HepG2 (cell line): Measurements from ENCODE around the gene PGP. TPM values are rescaled to one million over a fixed set of nuclear protein-coding genes. Genes with fewer than 3 reads are reported as not detected.

ENCODE experiments used
- ASH2L ChIP-seq: fragments of 300-600, 200-600 bp; sonication (generic); IDR thresholded peaks from 2 replicates; pipeline ENCODE4 v1.7.0; 2017; ENCODE audit warnings: low read depth, mild to moderate bottlenecking, moderate library complexity, mixed read lengths, low read length; ENCODE audit not compliant: insufficient read length
- HES4 ChIP-seq: sonication (generic); formaldehyde crosslinking; IDR thresholded peaks from 2 replicates; pipeline ENCODE4 v1.9.0; 2021; ENCODE audit warnings: mild to moderate bottlenecking, missing genetic modification reagents, borderline replicate concordance
- IKZF1 ChIP-seq: fragments of 450-650 bp; IDR thresholded peaks from 2 replicates; pipeline ENCODE4 v1.7.1; 2016
- KAT8 ChIP-seq: IDR thresholded peaks from 2 replicates; pipeline ENCODE4 v1.6.1; 2016; ENCODE audit warnings: missing genetic modification reagents, missing compliant biosample characterization
- KDM1A ChIP-seq: IDR thresholded peaks from 2 replicates; pipeline ENCODE4 v1.6.1; 2016; ENCODE audit warnings: missing compliant biosample characterization
- NAIF1 ChIP-seq: sonication (generic); formaldehyde crosslinking; IDR thresholded peaks from 2 replicates; pipeline ENCODE4 v1.5.0; 2020; ENCODE audit warnings: mild to moderate bottlenecking, missing genetic modification reagents, borderline replicate concordance
- NFRKB ChIP-seq: fragments of 450-650 bp; IDR thresholded peaks from 2 replicates; pipeline ENCODE4 v1.6.1; 2017
- NR3C1 ChIP-seq: sonication (generic); formaldehyde crosslinking; IDR thresholded peaks from 2 replicates; pipeline ENCODE4 v1.4.0; 2020; ENCODE audit warnings: missing genetic modification reagents
- RAD51 ChIP-seq: fragments of 450-650 bp; IDR thresholded peaks from 2 replicates; pipeline ENCODE4 v1.6.1; 2016; ENCODE audit warnings: borderline replicate concordance
- RELA ChIP-seq: sonication (generic); formaldehyde crosslinking; IDR thresholded peaks from 2 replicates; pipeline ENCODE4 v1.4.0; 2020; ENCODE audit warnings: missing genetic modification reagents
- STAT5B ChIP-seq: sonication (generic); formaldehyde crosslinking; IDR thresholded peaks from 2 replicates; pipeline ENCODE4 v1.4.0; 2020; ENCODE audit warnings: missing genetic modification reagents
- ZFP41 ChIP-seq: sonication (generic); formaldehyde crosslinking; IDR thresholded peaks from 2 replicates; pipeline ENCODE4 v1.4.0; 2020; ENCODE audit warnings: mild to moderate bottlenecking, missing genetic modification reagents, borderline replicate concordance
- ZMYM4 ChIP-seq: sonication (generic); formaldehyde crosslinking; IDR thresholded peaks from 2 replicates; pipeline ENCODE4 v1.8.1; 2023; ENCODE audit warnings: mild to moderate bottlenecking, missing genetic modification reagents
- ZNF12 ChIP-seq: sonication (generic); formaldehyde crosslinking; IDR thresholded peaks from 2 replicates; pipeline ENCODE4 v1.5.0; 2020; ENCODE audit warnings: missing genetic modification reagents
- ZNF350 ChIP-seq: sonication (generic); formaldehyde crosslinking; IDR thresholded peaks from 2 replicates; pipeline ENCODE4 v1.4.0; 2020; ENCODE audit warnings: mild to moderate bottlenecking, low read depth, missing genetic modification reagents, borderline replicate concordance
- ZNF501 ChIP-seq: sonication (generic); formaldehyde crosslinking; IDR thresholded peaks from 2 replicates; pipeline ENCODE4 v1.5.1; 2020; ENCODE audit warnings: mild to moderate bottlenecking, moderate library complexity, missing genetic modification reagents
- ZNF572 ChIP-seq: sonication (generic); formaldehyde crosslinking; IDR thresholded peaks from 2 replicates; pipeline ENCODE4 v1.5.1; 2020; ENCODE audit warnings: mild to moderate bottlenecking, missing genetic modification reagents
- ZNF747 ChIP-seq: sonication (generic); formaldehyde crosslinking; IDR thresholded peaks from 2 replicates; pipeline ENCODE4 v1.8.1; 2023; ENCODE audit warnings: missing genetic modification reagents, mild to moderate bottlenecking, borderline replicate concordance
- ZNF768 ChIP-seq: sonication (generic); formaldehyde crosslinking; IDR thresholded peaks from 2 replicates; pipeline ENCODE4 v1.4.0; 2020; ENCODE audit warnings: missing genetic modification reagents
- polyA plus RNA-seq, 8 experiments: library from polyadenylated mRNA; depleted of rRNA in 3 of 8; stranded (reverse) in 7 of 8; unstranded in 1 of 8; fragments of >200 nt; fragmentation: Illumina TruSeq in 4 of 8; extraction: Trizol in 4 of 8; gene quantifications; 2 replicates each; pipeline versions ENCODE4 v1.2.1 to v1.2.3, GENCODE V29; 2011 to 2016; ENCODE audit warnings: low read depth in 4 of 8, missing spikeins in 1 of 8, mixed read lengths in 1 of 8; ENCODE audit not compliant: insufficient read depth in 1 of 8
- total RNA-seq, 5 experiments: library from RNA; depleted of rRNA; stranded (reverse); fragments of >200 nt; fragmentation: Illumina TruSeq; extraction: Trizol; gene quantifications; 2 replicates each; pipeline ENCODE4 v1.2.3, GENCODE V29; 2016; ENCODE audit warnings: low read depth in 1 of 5
- TF ChIP-seq, protein P1 (sequence below): IDR thresholded peaks from 2 replicates; pipeline ENCODE4 v1.6.1; 2016; ENCODE audit warnings: missing biosample characterization, missing genetic modification reagents, low read depth
- TF ChIP-seq, protein P2 (sequence below): sonication (generic); formaldehyde crosslinking; IDR thresholded peaks from 2 replicates; pipeline ENCODE4 v1.5.0; 2020; ENCODE audit warnings: missing genetic modification reagents
- TF ChIP-seq, protein P3 (sequence below): sonication (generic); formaldehyde crosslinking; IDR thresholded peaks from 2 replicates; pipeline ENCODE4 v1.5.1; 2020; ENCODE audit warnings: missing genetic modification reagents, mild to moderate bottlenecking, borderline replicate concordance
- TF ChIP-seq, protein P4 (sequence below): sonication (generic); formaldehyde crosslinking; IDR thresholded peaks from 2 replicates; pipeline ENCODE4 v1.4.0; 2020; ENCODE audit warnings: low read depth, mild to moderate bottlenecking, missing genetic modification reagents
- TF ChIP-seq, protein P5 (sequence below): IDR thresholded peaks from 2 replicates; pipeline ENCODE4 v1.6.1; 2012; ENCODE audit warnings: low read length, improper control_type of control experiment

Gene PGP
- total and polyA plus RNA-seq, 2 of the 13 experiments (the other 11 are each of a cell fraction or from before 2014, with no cell fraction given): 7.3 to 18.3 TPM

DNA sequence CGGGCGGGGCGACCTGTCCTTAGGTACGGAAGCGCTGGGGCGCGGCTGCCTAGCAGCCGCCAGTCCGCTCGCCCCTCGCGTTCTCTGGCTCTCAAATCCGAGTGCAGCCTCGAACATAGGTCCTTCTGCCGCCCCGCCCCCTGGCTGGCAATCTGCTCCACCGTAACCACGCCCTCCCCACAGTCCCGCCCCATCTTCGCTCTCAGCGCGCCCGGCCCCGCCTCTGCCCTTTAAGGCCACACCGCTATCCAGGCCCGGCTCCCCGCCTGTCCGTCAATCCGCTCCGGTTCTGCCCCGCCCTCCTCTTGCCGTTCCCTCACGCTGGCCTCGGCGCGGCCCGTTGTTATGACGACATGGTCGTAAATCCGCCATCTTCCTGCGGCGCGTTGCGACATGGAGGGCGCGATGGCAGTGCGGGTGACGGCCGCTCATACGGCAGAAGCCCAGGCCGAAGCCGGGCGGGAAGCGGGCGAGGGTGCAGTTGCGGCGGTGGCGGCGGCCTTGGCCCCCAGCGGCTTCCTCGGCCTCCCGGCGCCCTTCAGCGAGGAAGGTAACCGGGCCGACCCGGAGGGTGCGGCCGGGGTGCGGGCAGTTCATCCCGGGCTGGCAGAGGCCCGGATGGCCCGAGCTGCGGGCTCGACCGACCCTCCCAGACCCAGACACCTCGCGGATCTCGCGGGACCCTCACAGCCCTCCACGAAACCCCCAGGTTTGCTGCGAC lies 8.7 kb upstream of the PGP start, which contains the start of gene E4F1 (continued):
- TF ChIP-seq ZNF747 (peak; percentile 83; the same call in 1 of the 2 replicates), ZNF12 (peak; percentile 73), STAT5B (CRISPR knock-in tag) (no peak), ZFP41 (CRISPR knock-in tag) (no peak), ZNF350 (CRISPR knock-in tag) (peak; percentile 51; the same call in 1 of the 2 replicates), RAD51 (no peak), IKZF1 (no peak), NR3C1 (CRISPR knock-in tag) (no peak), HES4 (CRISPR knock-in tag) (no peak), ZMYM4 (CRISPR knock-in tag) (peak; percentile 81), ASH2L (peak; percentile 80), ZNF768 (peak; percentile 62; the same call in 1 of the 2 replicates), NFRKB (no peak), ZNF572 (CRISPR knock-in tag) (no peak; the same call in 1 of the 2 replicates), KAT8 (peak; percentile 90), NAIF1 (CRISPR knock-in tag) (0 out of 2 replicates have a peak, but pooled peaks have one; percentile 17), RELA (CRISPR knock-in tag) (no peak), KDM1A (CRISPR knock-in tag) (no peak), ZNF501 (CRISPR knock-in tag) (peak; percentile 92)
- TF ChIP-seq, protein P1, sequence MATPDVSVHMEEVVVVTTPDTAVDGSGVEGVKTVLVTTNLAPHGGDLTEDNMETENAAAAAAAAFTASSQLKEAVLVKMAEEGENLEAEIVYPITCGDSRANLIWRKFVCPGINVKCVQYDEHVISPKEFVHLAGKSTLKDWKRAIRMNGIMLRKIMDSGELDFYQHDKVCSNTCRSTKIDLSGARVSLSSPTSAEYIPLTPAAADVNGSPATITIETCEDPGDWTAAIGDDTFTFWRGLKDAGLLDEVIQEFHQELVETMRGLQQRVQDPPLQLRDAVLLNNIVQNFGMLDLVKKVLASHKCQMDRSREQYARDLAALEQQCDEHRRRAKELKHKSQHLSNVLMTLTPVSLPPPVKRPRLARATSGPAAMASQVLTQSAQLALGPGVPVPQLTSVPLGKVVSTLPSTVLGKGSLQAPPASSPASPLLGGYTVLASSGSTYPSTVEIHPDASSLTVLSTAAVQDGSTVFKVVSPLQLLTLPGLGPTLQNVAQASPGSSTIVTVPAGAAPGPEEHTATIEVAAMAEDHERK (CRISPR knock-in tag): peak; percentile 83
- TF ChIP-seq, protein P2, sequence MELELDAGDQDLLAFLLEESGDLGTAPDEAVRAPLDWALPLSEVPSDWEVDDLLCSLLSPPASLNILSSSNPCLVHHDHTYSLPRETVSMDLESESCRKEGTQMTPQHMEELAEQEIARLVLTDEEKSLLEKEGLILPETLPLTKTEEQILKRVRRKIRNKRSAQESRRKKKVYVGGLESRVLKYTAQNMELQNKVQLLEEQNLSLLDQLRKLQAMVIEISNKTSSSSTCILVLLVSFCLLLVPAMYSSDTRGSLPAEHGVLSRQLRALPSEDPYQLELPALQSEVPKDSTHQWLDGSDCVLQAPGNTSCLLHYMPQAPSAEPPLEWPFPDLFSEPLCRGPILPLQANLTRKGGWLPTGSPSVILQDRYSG (CRISPR knock-in tag): 0 out of 2 replicates have a peak, but pooled peaks have one; percentile 46
- TF ChIP-seq, protein P3, sequence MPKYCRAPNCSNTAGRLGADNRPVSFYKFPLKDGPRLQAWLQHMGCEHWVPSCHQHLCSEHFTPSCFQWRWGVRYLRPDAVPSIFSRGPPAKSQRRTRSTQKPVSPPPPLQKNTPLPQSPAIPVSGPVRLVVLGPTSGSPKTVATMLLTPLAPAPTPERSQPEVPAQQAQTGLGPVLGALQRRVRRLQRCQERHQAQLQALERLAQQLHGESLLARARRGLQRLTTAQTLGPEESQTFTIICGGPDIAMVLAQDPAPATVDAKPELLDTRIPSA (CRISPR knock-in tag): no peak
- TF ChIP-seq, protein P4, sequence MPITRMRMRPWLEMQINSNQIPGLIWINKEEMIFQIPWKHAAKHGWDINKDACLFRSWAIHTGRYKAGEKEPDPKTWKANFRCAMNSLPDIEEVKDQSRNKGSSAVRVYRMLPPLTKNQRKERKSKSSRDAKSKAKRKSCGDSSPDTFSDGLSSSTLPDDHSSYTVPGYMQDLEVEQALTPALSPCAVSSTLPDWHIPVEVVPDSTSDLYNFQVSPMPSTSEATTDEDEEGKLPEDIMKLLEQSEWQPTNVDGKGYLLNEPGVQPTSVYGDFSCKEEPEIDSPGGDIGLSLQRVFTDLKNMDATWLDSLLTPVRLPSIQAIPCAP (CRISPR knock-in tag): no peak
- TF ChIP-seq, protein P5, sequence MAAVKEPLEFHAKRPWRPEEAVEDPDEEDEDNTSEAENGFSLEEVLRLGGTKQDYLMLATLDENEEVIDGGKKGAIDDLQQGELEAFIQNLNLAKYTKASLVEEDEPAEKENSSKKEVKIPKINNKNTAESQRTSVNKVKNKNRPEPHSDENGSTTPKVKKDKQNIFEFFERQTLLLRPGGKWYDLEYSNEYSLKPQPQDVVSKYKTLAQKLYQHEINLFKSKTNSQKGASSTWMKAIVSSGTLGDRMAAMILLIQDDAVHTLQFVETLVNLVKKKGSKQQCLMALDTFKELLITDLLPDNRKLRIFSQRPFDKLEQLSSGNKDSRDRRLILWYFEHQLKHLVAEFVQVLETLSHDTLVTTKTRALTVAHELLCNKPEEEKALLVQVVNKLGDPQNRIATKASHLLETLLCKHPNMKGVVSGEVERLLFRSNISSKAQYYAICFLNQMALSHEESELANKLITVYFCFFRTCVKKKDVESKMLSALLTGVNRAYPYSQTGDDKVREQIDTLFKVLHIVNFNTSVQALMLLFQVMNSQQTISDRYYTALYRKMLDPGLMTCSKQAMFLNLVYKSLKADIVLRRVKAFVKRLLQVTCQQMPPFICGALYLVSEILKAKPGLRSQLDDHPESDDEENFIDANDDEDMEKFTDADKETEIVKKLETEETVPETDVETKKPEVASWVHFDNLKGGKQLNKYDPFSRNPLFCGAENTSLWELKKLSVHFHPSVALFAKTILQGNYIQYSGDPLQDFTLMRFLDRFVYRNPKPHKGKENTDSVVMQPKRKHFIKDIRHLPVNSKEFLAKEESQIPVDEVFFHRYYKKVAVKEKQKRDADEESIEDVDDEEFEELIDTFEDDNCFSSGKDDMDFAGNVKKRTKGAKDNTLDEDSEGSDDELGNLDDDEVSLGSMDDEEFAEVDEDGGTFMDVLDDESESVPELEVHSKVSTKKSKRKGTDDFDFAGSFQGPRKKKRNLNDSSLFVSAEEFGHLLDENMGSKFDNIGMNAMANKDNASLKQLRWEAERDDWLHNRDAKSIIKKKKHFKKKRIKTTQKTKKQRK: no peak
